ENCODE measurements around the gene STX18. TPM values are rescaled to one million over a fixed set of nuclear protein-coding genes. Genes with fewer than 3 reads are reported as not detected.

Gene STX18
- total and polyA plus RNA-seq, 2 experiments from 2014 or later: 15.9 to 18.1 TPM

DNA sequence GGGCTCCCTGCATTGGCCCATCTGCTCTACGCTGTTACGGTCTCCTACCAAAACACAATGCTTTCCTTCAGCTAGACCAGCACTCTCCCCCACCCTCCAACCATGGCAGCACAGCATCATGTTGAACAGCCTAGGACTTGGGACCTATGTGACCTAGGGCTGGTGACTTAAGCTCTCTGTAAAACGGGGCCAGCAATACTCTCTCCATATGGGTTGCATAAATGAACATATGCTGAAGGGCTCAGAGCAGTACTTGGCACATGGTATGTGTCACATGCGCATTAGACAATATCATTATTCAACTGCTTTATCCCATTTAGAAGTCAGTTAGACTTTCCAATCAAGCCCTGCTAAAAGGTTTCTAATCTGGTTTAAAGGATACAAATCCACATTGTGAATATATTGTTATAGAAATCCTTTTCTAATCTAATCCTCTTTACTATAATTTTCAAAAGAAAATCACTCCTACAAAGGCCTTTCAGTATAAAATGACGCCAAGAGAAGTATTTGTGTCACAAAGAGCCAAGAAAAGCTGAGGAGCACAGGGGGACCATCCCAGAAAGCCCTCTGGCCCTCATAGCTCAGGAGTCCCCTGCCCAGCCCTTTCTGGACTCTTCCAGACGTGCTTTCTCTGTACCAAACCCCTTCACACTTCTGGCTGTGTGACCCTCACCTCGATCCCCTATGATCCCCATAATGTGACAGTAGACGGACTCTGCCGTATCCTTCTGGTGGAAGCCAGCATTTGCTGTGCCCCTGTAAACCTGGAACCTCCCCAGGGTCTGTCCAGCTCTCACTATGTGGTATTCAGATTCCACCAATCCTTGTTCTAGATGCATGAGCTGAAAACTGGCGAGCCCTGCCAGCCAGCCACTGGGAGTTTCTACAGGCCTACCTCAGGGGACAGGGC is 112.6 kb downstream of the STX18 start (continued):
- TF ChIP-seq ZNF462 (CRISPR knock-in tag; IDR thresholded peaks at IDR 0.05) (no peak), ZNF331 (CRISPR knock-in tag; IDR thresholded peaks at IDR 0.05; ENCODE audit: low read depth) (no peak), EZH2 (IDR thresholded peaks at IDR 0.05; ENCODE audit: low read depth, unreplicated experiment) (no peak), JUNB (IDR thresholded peaks at IDR 0.05; ENCODE audit: unreplicated experiment) (no peak), NANOG (IDR thresholded peaks at IDR 0.05; ENCODE audit: borderline replicate concordance) (no peak), ZNF114 (CRISPR knock-in tag; IDR thresholded peaks at IDR 0.05) (no peak)
- TF ChIP-seq, protein P1, sequence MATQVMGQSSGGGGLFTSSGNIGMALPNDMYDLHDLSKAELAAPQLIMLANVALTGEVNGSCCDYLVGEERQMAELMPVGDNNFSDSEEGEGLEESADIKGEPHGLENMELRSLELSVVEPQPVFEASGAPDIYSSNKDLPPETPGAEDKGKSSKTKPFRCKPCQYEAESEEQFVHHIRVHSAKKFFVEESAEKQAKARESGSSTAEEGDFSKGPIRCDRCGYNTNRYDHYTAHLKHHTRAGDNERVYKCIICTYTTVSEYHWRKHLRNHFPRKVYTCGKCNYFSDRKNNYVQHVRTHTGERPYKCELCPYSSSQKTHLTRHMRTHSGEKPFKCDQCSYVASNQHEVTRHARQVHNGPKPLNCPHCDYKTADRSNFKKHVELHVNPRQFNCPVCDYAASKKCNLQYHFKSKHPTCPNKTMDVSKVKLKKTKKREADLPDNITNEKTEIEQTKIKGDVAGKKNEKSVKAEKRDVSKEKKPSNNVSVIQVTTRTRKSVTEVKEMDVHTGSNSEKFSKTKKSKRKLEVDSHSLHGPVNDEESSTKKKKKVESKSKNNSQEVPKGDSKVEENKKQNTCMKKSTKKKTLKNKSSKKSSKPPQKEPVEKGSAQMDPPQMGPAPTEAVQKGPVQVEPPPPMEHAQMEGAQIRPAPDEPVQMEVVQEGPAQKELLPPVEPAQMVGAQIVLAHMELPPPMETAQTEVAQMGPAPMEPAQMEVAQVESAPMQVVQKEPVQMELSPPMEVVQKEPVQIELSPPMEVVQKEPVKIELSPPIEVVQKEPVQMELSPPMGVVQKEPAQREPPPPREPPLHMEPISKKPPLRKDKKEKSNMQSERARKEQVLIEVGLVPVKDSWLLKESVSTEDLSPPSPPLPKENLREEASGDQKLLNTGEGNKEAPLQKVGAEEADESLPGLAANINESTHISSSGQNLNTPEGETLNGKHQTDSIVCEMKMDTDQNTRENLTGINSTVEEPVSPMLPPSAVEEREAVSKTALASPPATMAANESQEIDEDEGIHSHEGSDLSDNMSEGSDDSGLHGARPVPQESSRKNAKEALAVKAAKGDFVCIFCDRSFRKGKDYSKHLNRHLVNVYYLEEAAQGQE (IDR thresholded peaks at IDR 0.05; ENCODE audit: unreplicated experiment): no peak
